ENCODE measurements around the gene PLA2G15. TPM values are rescaled to one million over a fixed set of nuclear protein-coding genes. Genes with fewer than 3 reads are reported as not detected.

The PLA2G15 gene
- total RNA-seq, 1 donor from 2014 or later: 18.2 TPM

GRCh38 chr16:68310437-68310773 is 65.2 kb downstream of the PLA2G15 start:
- Histone ChIP-seq H3K27me3 (no peaks in the 10 kb centered on the region), H3K9me3 (no peaks in the 10 kb centered on the region), H3K4me1 (peaks cover 34% of the 10 kb centered on the region), H3K4me3 (peak overlapping the region; percentile 71 to 81), H3K27ac (peak overlapping the region; percentile 73), H3K36me3 (peaks cover 0 to 22% of the 10 kb centered on the region in 2 donors)
- intact Hi-C loops (cut with DNase I): loop anchor here (5.0 kb wide), 2 partner anchors 48 to 313 kb away; partner anchors contain the start of genes DPEP2 and SLC7A6
- TF ChIP-seq CTCF (IDR thresholded peaks at IDR 0.05) (no peak), POLR2A (IDR thresholded peaks at IDR 0.05) (no peak), POLR2AphosphoS5 (IDR thresholded peaks at IDR 0.05; ENCODE audit: insufficient read depth in 1 of 2, low read depth in 1 of 2) (no peak)
- DNase-seq (ENCODE audit: extremely low spot score in 2 of 2): no peak

Small RNA genes within 50 kb of the gene (microRNA-seq; reads per million reads assigned to microRNA genes)
- not detected for gene MIR6773 (ENCODE audit: borderline number of aligned reads, borderline replicate concordance)

Small RNA genes within 50 kb of the gene (small RNA-seq; reads per million reads assigned to genes)
- not detected for gene RNU6-1262P

Other genes with a start within 250 kb of the PLA2G15 start
- 2.0 TPM for gene DPEP2, start 245.9 kb upstream of the PLA2G15 start, total RNA-seq
- gene DPEP2NB, start 229.5 kb upstream of the PLA2G15 start, total RNA-seq: not detected
- 17.7 TPM for gene DDX28, start 222.1 kb upstream of the PLA2G15 start, total RNA-seq
- gene DUS2, start 222.1 kb upstream of the PLA2G15 start, total RNA-seq: 11.5 TPM
- gene NFATC3, start 160.0 kb upstream of the PLA2G15 start, total RNA-seq: 51.8 TPM
- 71.0 TPM for gene ESRP2, start 9.2 kb upstream of the PLA2G15 start, total RNA-seq
- gene SLC7A6, start 19.2 kb downstream of the PLA2G15 start, total RNA-seq: 35.1 TPM
- 15.5 TPM for gene SLC7A6OS, start 65.6 kb downstream of the PLA2G15 start, total RNA-seq
- 47.9 TPM for gene PRMT7, start 65.6 kb downstream of the PLA2G15 start, total RNA-seq
- gene SMPD3, start 203.1 kb downstream of the PLA2G15 start, total RNA-seq: 3.4 TPM

Data from vagina (tissue), 2 donors.